ENCODE data around the gene TTC7B.

DNA sequence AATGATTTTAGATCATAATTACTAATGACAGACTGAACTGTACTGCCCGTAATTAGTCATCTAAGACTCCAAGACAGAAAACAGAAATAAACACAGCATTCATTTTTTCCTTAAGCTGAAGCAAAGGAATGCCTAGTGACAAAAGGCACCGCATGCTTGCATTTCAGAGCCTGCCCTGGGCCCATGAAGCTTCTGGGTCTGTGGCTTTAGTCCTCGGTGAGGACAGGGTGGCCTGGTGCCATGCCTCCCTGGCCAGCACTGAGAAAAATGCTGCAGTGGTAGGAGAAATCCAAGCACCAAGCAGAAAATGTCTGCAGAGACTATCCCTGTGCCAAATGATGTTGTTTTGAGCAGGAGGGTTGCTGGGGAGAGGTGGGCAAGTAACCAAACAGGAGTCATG lies 247.8 kb downstream of the TTC7B start:
- TF ChIP-seq SUZ12 (IDR thresholded peaks at IDR 0.05; ENCODE audit: extremely low read depth, insufficient read depth, insufficient read length) (no peak), ZNF274 (IDR thresholded peaks at IDR 0.05; ENCODE audit: low read depth, low read length) (no peak), YY1 (IDR thresholded peaks at IDR 0.05; ENCODE audit: insufficient read depth, insufficient read length) (no peak)

Measured in NT2/D1 (cell line).